ENCODE measurements around the gene ZSWIM1. TPM values are rescaled to one million over a fixed set of nuclear protein-coding genes. Genes with fewer than 3 reads are reported as not detected.

Gene ZSWIM1
- total and polyA plus RNA-seq, 9 donors: 4.8 to 15.2 (median 11.5) TPM

- H3K27me3 ChIP-seq: no peaks in the 10 kb centered on the region
- 77 to 85% (median 81%) methylated on average over 14 of the region's 14 CpGs for WGBS, 3 donors
- H3K27ac ChIP-seq: no peak overlapping the region
- H3K9me3 ChIP-seq: no peaks in the 10 kb centered on the region
- TF ChIP-seq POLR2A (IDR thresholded peaks at IDR 0.05) (no peak), CTCF (IDR thresholded peaks at IDR 0.05) (no peak), EP300 (IDR thresholded peaks at IDR 0.05) (no peak)
- H3K4me3 ChIP-seq: no peak overlapping the region
- intact Hi-C loops (cut with DNase I): loop anchor here in 2 of 4 donors (5.0 to 10.0 kb wide), 2 partner anchors 46 to 68 kb away; no protein-coding TSS in a partner anchor
- peaks cover 5% of the 10 kb centered on the region for H3K4me1 ChIP-seq (ENCODE audit: insufficient read depth)
- DNase-seq: no peak
- H3K36me3 ChIP-seq: no peaks in the 10 kb centered on the region
Measured at GRCh38 chr20:45896641-45897161, 15.7 kb downstream of the ZSWIM1 start.

GRCh38 chr20:45897289-45897688 lies 16.3 kb downstream of the ZSWIM1 start:
- DNase-seq: no peak
- Histone ChIP-seq H3K27ac (no peak overlapping the region), H3K4me1 (ENCODE audit: insufficient read depth) (peaks cover 5% of the 10 kb centered on the region), H3K27me3 (no peaks in the 10 kb centered on the region), H3K4me3 (no peak overlapping the region), H3K36me3 (no peaks in the 10 kb centered on the region), H3K9me3 (no peaks in the 10 kb centered on the region)
- WGBS, 3 donors: 37 to 54% (median 45%) methylated on average over 2 of the region's 2 CpGs
- TF ChIP-seq CTCF (IDR thresholded peaks at IDR 0.05) (no peak), EP300 (IDR thresholded peaks at IDR 0.05) (no peak), POLR2A (IDR thresholded peaks at IDR 0.05) (no peak)
- intact Hi-C loops (cut with DNase I): loop anchor here in 2 of 4 donors (5.0 to 10.0 kb wide), 2 partner anchors 45 to 68 kb away; no protein-coding TSS in a partner anchor

- Histone ChIP-seq H3K27ac (no peak overlapping the region), H3K9me3 (no peaks in the 10 kb centered on the region), H3K4me1 (ENCODE audit: insufficient read depth) (peaks cover 5% of the 10 kb centered on the region), H3K27me3 (no peaks in the 10 kb centered on the region), H3K4me3 (no peak overlapping the region), H3K36me3 (no peaks in the 10 kb centered on the region)
- DNase-seq: no peak
- TF ChIP-seq POLR2A (IDR thresholded peaks at IDR 0.05): no peak
- TF ChIP-seq EP300 (IDR thresholded peaks at IDR 0.05): no peak
- no peak for TF ChIP-seq CTCF (IDR thresholded peaks at IDR 0.05)
- 76 to 83% (median 80%) methylated on average over 7 of the region's 7 CpGs for WGBS, 3 donors
- intact Hi-C loops (cut with DNase I): loop anchor here in 2 of 4 donors (5.0 to 10.0 kb wide), 2 partner anchors 45 to 67 kb away; no protein-coding TSS in a partner anchor
Measured at GRCh38 chr20:45897692-45898091, 16.7 kb downstream of the ZSWIM1 start.

GRCh38 chr20:45898285-45898684 lies 17.3 kb downstream of the ZSWIM1 start:
- Histone ChIP-seq H3K4me3 (no peak overlapping the region), H3K36me3 (no peaks in the 10 kb centered on the region)
- intact Hi-C loops (cut with DNase I): loop anchor here in 2 of 4 donors (5.0 to 10.0 kb wide), 2 partner anchors 44 to 67 kb away; no protein-coding TSS in a partner anchor

More at GRCh38 chr20:45898285-45898684, 17.3 kb downstream of the ZSWIM1 start:
- Histone ChIP-seq H3K27me3 (no peaks in the 10 kb centered on the region), H3K9me3 (no peaks in the 10 kb centered on the region), H3K27ac (no peak overlapping the region), H3K4me1 (ENCODE audit: insufficient read depth) (no peaks in the 10 kb centered on the region)
- TF ChIP-seq CTCF (IDR thresholded peaks at IDR 0.05) (no peak), EP300 (IDR thresholded peaks at IDR 0.05) (no peak), POLR2A (IDR thresholded peaks at IDR 0.05) (no peak)
- DNase-seq: no peak
- 69 to 78% (median 73%) methylated on average over 12 of the region's 12 CpGs for WGBS, 3 donors
